GM21390 (cell line): Measurements from ENCODE around the gene DCHS1.

Experiments used
- ATAC-seq: cut with Tn5 transposase; IDR thresholded peaks from one replicate; pipeline ENCODE4 v1.9.1; 2021; ENCODE audit not compliant: unreplicated experiment

DCHS1 gene

GRCh38 chr11:6628526-6628925 is 27.1 kb downstream of the DCHS1 start:
- no peak for ATAC-seq

GRCh38 chr11:6627762-6628241 is 27.8 kb downstream of the DCHS1 start:
- peak; percentile 74 for ATAC-seq

GRCh38 chr11:6626971-6627761 is 28.4 kb downstream of the DCHS1 start:
- peak; percentile 2 for ATAC-seq

GRCh38 chr11:6625832-6626420 is 29.7 kb downstream of the DCHS1 start:
- no peak for ATAC-seq

GRCh38 chr11:6625156-6625831 is 30.3 kb downstream of the DCHS1 start:
- ATAC-seq = no peak

- ATAC-seq = no peak
Observed at GRCh38 chr11:6623391-6624363, 31.9 kb downstream of the DCHS1 start.

GRCh38 chr11:6622261-6623171 is 33.1 kb downstream of the DCHS1 start:
- no peak for ATAC-seq

DNA sequence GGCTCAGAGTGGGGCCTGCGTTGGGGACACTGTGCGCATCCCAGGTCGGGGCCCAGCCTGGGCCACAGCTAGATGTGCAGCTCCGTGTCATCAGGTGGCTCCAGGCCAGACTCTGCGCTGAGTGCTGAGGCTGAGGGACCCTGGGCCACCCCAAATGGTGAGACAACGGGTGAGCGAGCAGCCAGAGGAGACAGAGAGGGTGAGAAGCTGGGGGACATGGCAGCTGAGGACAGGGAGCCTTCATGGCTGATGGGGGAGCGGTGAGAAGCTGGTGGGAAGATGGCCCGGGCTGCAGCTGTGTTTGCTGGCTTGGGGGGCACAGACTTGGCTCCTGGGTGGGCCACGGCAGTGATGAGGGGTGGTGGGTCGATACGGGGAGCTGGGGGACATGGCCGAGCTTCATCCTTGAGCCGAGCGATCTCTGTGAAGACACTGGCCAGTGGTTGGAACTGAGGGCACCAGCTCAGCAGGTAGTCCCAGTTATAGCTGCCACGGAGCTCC is 33.8 kb downstream of the DCHS1 start:
- ATAC-seq = no peak

DNA sequence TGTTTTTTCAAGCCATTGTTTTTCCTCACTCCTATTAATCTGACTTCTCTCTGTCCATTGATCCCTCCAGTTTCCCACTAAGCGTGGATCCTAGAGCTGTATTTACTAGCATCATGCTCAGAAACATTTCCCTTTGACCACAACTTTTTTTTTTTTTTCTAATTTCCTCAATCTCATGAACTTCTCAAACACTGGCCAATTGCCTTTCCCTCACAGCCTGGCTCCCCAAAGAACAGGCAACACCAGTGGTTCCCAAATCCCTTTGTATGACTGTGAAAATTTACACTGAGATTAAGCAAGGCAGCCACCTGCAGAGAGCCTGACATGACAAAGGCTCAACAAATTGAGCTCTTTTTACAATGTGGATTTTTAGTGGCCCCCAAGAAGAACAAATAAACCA is 35.0 kb downstream of the DCHS1 start:
- no peak for ATAC-seq

GRCh38 chr11:6619004-6619745 is 36.4 kb downstream of the DCHS1 start, which contains the start of gene TPP1:
Gene TPP1, minus strand, starts transcription at chr11:6619422. Its CDS starts 22 bp downstream, at chr11:6619400.
- ATAC-seq = peak; percentile 99

- no peak for ATAC-seq
Observed at GRCh38 chr11:6618117-6619003, 37.2 kb downstream of the DCHS1 start.

GRCh38 chr11:6617315-6617781 is 38.3 kb downstream of the DCHS1 start:
- no peak for ATAC-seq

DNA sequence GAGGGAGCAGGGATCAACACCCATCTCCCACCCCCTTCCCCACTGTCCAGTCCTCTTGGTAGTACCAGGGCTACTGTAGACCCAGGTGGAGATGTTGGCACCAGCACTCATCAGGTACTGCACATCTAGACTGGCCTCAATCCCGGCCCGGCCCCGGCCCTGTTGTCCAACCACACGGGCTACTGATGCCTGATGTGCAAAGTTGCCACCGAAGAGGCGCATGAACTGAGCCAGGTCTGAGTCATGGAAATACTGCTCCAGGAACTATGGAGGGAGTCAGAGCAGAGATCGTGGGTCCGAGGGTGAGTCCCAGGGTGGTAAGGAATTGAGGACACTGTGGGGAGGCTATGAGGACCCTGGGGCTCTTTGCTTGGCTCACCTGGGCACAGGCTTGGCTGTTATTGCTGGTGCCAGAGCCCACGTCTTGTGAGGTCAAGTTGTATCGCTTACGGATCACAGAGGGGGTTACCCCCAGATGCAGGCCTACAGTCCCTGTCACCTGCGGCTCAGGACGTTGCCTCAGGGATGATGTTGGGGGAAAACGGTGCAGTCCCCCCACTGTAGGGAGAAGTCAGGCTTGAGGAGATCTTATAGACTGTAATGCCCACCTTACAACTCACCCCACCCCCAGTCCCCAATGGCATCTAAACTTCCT is 38.9 kb downstream of the DCHS1 start:
- ATAC-seq = no peak

- no peak for ATAC-seq
Observed at GRCh38 chr11:6615882-6616585, 39.6 kb downstream of the DCHS1 start.

GRCh38 chr11:6615046-6615445 is 40.6 kb downstream of the DCHS1 start:
- ATAC-seq = no peak

DNA sequence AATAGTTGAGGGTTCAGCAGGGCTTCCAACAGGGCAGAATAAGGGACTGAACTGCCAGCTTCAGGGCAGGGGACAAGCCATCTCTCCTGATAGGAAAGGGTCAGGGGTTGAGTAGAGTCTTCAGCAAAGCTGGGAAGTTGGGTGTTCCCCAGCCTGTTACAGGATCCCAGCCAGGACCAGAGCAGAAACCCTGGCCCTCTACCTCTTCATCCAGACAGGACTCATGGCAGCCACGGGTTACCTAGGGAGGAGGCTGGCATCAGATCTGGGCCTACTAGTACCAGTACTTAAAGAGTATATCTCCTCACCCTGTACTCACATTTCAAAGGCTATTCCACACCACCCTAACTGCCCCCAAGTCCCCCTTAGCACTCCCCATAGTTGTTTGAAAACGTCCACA is 41.2 kb downstream of the DCHS1 start:
- no peak for ATAC-seq

GRCh38 chr11:6613496-6613895 is 42.1 kb downstream of the DCHS1 start:
- ATAC-seq = no peak
